ENCODE measurements around the gene SPAG4.
A peak's percentile ranks its signal among the peaks of the same experiment; 100 is the strongest.

Gene SPAG4

DNA sequence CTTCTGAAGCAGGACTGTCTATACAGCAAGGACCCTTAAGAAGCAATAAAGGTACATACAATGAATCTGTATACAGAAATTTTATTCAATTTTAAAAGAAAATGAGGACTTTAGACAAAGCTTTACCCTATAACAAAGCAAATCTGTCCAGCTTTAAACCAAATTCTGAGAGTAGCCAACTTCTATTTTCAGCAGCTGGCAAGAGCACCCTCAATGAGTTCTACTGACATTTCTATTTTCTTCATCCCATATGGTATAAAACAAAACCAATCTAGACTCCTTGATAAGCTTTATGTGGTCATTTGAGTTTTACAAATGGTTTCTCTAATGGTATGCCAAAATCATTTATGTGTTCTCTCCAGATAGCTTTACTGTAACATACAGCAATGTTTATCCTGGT lies 36.3 kb downstream of the SPAG4 start:
- Histone ChIP-seq H3K9ac (ENCODE audit: low read depth, low read length) (no peak overlapping the region), H3K27me3 (ENCODE audit: insufficient read depth, low read length) (no peaks in the 10 kb centered on the region), H3K27ac (ENCODE audit: low read length) (no peak overlapping the region), H3K4me1 (ENCODE audit: insufficient read depth, low read length) (no peaks in the 10 kb centered on the region), H3K4me3 (ENCODE audit: low read length) (no peak overlapping the region), H3K9me3 (ENCODE audit: insufficient read depth, low read depth, low read length) (no peaks in the 10 kb centered on the region), H3K36me3 (ENCODE audit: insufficient read depth, low read depth, low read length) (peaks cover 68% of the 10 kb centered on the region)

DNA sequence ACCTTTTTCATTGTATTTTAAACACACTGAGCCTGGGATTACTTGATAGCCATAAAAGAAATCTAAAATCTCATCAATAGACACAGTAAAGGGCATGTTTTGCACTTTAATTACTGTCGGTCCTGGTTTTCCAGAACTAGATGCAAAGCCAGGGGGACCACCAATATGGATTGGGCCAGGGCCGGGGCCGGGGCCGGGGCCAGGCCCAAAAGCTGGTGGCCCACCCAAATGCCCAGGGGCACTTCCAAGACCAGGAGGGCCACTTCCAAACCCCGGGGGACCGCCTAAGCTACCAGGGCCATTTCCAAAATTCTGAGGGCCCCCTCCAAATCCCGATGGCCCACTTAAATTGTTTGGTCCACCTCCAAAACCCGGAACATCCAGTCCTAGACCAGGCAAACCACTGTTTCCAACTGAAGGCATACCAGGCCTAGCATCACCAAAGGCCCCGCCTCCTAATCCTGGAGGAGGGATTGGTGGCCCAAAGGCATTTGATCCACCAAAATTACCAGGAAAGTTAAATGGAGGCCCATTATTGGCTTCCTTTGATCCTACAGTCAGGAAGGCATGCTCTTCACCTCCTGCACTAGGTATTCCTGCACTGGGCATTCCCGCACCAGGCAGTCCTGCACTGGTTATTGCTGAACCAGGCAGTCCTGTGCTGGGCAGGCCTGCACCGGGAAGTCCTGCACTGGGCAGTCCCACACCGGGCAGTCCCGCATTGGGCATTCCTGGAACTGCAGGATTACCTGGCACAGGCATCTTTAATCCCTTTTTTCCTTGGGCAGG lies 37.2 kb downstream of the SPAG4 start:
- Histone ChIP-seq H3K9ac (ENCODE audit: low read depth, low read length) (no peak overlapping the region), H3K9me3 (ENCODE audit: insufficient read depth, low read depth, low read length) (no peaks in the 10 kb centered on the region), H3K4me3 (ENCODE audit: low read length) (no peak overlapping the region), H3K36me3 (ENCODE audit: insufficient read depth, low read depth, low read length) (peaks cover 74% of the 10 kb centered on the region), H3K27me3 (ENCODE audit: insufficient read depth, low read length) (no peaks in the 10 kb centered on the region), H3K27ac (ENCODE audit: low read length) (no peak overlapping the region), H3K4me1 (ENCODE audit: insufficient read depth, low read length) (no peaks in the 10 kb centered on the region)

DNA sequence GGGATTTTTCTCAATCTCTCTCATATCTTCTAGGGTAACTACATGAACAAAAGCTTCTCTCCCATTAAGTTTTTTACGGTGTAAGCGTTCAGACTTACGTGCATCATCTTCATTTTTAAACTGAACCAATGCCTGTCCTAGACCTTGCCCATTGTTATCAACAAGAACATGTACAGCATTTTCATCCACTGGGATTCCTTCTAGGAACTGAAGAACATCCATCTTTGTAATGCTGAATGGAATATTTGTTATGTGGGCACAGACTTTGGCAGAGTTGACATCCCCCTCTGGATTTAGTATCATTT lies 37.8 kb downstream of the SPAG4 start:
- H3K4me3 ChIP-seq (ENCODE audit: low read length): no peak overlapping the region
- H3K4me1 ChIP-seq (ENCODE audit: insufficient read depth, low read length): no peaks in the 10 kb centered on the region
- no peaks in the 10 kb centered on the region for H3K27me3 ChIP-seq (ENCODE audit: insufficient read depth, low read length)
- H3K9me3 ChIP-seq (ENCODE audit: insufficient read depth, low read depth, low read length): no peaks in the 10 kb centered on the region
- no peak overlapping the region for H3K9ac ChIP-seq (ENCODE audit: low read depth, low read length)
- no peak overlapping the region for H3K27ac ChIP-seq (ENCODE audit: low read length)
- peaks cover 74% of the 10 kb centered on the region for H3K36me3 ChIP-seq (ENCODE audit: insufficient read depth, low read depth, low read length)

DNA sequence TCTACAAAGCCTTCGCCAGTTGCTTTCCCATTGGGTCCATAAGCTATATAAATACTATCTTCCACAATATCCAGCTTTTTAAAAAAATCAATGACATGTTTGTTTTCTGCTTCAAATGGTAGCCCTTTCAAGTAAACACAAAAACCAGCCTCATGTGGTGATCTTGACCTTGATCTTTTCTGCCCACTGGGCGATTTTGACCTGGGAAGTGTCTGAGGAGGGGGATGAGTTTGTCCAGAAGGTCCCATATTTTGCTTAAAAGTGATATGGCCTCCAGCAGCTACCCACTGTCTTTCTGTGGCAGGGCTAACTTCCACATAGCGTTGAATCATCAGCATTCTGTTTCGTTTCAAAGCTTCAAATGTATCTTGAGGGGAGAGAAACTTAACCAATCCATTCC lies 38.3 kb downstream of the SPAG4 start:
- Histone ChIP-seq H3K4me1 (ENCODE audit: insufficient read depth, low read length) (no peaks in the 10 kb centered on the region), H3K36me3 (ENCODE audit: insufficient read depth, low read depth, low read length) (peaks cover 74% of the 10 kb centered on the region), H3K9ac (ENCODE audit: low read depth, low read length) (no peak overlapping the region), H3K4me3 (ENCODE audit: low read length) (no peak overlapping the region), H3K27ac (ENCODE audit: low read length) (no peak overlapping the region), H3K9me3 (ENCODE audit: insufficient read depth, low read depth, low read length) (no peaks in the 10 kb centered on the region), H3K27me3 (ENCODE audit: insufficient read depth, low read length) (no peaks in the 10 kb centered on the region)

DNA sequence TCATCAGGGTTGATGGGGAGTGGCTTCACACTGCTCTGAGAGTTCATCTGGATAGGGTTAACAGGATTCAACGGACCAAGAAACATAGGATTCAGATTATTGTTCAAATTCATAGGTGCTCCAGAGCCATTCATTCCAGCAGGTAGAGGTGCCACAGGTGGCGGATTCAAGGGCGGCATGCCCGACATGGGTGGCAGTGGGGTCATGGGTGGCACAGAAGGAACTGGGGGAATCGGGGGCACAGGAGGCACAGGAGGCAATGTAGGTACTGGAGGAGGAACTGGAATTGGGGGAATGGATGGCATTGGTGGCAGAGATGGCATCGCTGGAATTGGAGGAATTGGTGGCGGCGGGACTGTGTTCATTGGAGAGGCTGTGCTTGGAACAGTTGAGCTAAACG lies 38.8 kb downstream of the SPAG4 start:
- Histone ChIP-seq H3K4me3 (ENCODE audit: low read length) (no peak overlapping the region), H3K9ac (ENCODE audit: low read depth, low read length) (no peak overlapping the region), H3K36me3 (ENCODE audit: insufficient read depth, low read depth, low read length) (peaks cover 74% of the 10 kb centered on the region), H3K4me1 (ENCODE audit: insufficient read depth, low read length) (no peaks in the 10 kb centered on the region), H3K27me3 (ENCODE audit: insufficient read depth, low read length) (no peaks in the 10 kb centered on the region), H3K27ac (ENCODE audit: low read length) (no peak overlapping the region), H3K9me3 (ENCODE audit: insufficient read depth, low read depth, low read length) (no peaks in the 10 kb centered on the region)

DNA sequence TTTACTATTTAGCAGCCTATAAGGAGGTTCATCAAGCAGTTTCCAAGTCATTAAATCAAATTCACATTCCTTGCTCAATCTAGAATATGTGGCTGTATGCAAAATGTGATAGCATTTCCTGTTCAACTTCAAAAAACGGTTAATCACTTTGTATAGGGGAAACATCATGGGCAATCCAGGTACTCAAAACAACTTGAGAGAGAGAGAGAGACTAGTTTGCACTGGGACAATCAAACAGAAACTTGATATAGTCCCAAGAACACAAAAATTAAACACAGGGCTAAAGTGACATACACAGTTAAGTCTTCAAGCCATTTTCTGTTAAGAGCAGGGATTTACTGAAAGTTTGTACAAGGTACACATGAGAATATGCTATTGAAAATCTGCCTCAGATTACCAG lies 41.6 kb downstream of the SPAG4 start:
- Histone ChIP-seq H3K27me3 (ENCODE audit: insufficient read depth, low read length) (no peaks in the 10 kb centered on the region), H3K9me3 (ENCODE audit: insufficient read depth, low read depth, low read length) (no peaks in the 10 kb centered on the region), H3K36me3 (ENCODE audit: insufficient read depth, low read depth, low read length) (peaks cover 50% of the 10 kb centered on the region), H3K9ac (ENCODE audit: low read depth, low read length) (no peak overlapping the region), H3K4me1 (ENCODE audit: insufficient read depth, low read length) (peaks cover 14% of the 10 kb centered on the region; the same call in 1 of the 2 replicates), H3K4me3 (ENCODE audit: low read length) (no peak overlapping the region), H3K27ac (ENCODE audit: low read length) (no peak overlapping the region)

DNA sequence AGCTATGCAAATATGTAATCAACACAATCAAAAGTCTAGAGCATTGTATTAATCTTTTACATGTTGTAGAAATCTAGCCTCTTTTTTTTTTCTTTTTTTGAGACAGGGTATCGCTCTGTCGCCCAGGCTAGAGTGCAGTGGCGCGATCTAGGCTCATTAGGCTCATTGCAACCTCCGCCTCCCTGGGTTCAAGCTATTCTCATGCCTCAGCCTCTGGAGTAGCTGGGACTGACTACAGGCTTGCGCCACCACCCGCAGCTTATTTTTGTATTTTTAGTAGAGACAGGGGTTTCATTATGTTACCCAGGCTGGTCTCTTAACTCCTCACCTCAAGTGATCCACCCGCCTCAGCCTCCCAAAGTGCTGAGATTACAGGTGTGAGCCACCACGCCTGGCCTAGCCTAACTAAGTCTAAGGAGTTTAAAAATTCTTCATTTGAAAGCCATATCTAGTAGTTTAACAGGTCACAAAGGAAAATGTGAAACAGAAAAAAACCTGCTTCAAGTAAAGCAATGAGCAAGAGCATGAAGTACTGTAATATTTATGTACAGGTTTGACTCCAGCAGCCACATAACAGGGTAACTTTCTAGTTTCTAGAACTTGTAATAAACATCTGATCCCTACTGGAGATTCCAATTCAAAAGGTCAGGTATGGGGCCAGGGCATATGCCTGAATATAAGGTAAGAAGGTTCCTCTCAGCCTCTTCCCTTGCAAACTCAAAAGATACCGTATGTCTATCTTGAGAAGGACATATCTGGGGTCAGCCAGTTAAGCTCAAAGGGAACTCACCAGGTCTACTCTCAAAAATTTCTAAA lies 44.7 kb downstream of the SPAG4 start:
- Histone ChIP-seq H3K9ac (ENCODE audit: low read depth, low read length) (0 out of 2 replicates have a peak overlapping the region, but pooled peaks have one; percentile 23), H3K4me1 (ENCODE audit: insufficient read depth, low read length) (peaks cover 18% of the 10 kb centered on the region; the same call in 1 of the 2 replicates), H3K4me3 (ENCODE audit: low read length) (peak overlapping the region; percentile 99; the same call in 1 of the 2 replicates), H3K27ac (ENCODE audit: low read length) (no peak overlapping the region), H3K9me3 (ENCODE audit: insufficient read depth, low read depth, low read length) (no peaks in the 10 kb centered on the region), H3K27me3 (ENCODE audit: insufficient read depth, low read length) (no peaks in the 10 kb centered on the region), H3K36me3 (ENCODE audit: insufficient read depth, low read depth, low read length) (peaks cover 19% of the 10 kb centered on the region)

DNA sequence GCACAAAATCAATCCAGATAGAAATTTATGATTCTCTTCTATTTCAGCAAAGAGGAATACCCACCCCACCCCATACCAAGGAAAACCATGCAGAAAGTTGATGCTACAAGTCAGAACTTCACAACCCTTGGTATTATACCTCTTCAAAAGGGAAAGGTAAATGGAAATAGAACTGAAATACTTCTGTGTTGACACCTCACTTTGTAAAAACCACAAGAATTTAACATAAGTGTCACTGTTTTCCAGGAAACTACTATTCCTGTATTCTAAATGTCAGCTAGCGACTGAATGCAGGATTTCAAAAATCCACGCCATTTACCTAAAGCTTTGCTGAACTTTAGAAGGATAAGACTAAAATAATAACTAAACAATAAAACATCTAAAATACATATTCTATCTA lies 45.4 kb downstream of the SPAG4 start:
- no peaks in the 10 kb centered on the region for H3K9me3 ChIP-seq (ENCODE audit: insufficient read depth, low read depth, low read length)
- H3K36me3 ChIP-seq (ENCODE audit: insufficient read depth, low read depth, low read length): peaks cover 13% of the 10 kb centered on the region; the same call in 1 of the 2 replicates
- H3K27me3 ChIP-seq (ENCODE audit: insufficient read depth, low read length): no peaks in the 10 kb centered on the region
- peak overlapping the region; percentile 99 for H3K4me3 ChIP-seq (ENCODE audit: low read length)
- H3K4me1 ChIP-seq (ENCODE audit: insufficient read depth, low read length): peaks cover 18% of the 10 kb centered on the region; the same call in 1 of the 2 replicates
- H3K27ac ChIP-seq (ENCODE audit: low read length): no peak overlapping the region
- peak overlapping the region; percentile 23 for H3K9ac ChIP-seq (ENCODE audit: low read depth, low read length)

DNA sequence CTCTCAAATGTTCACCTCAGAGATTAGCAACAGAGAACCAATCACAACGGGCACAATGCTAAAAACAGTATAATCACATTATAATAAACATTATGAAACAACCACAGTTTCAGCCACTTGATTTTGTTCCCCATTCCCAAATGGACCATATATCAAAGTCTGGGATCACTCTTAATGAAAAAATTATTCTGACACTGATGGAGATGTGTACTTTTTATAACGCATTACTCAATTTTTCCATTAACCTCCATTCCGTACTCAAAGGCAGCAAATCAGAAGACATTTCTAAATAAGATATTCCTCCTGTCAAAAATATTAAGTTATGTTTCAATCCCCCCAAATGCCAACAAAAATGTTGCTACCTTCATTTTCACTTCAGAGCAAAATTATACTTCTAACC lies 46.3 kb downstream of the SPAG4 start:
- H3K27me3 ChIP-seq (ENCODE audit: insufficient read depth, low read length): no peaks in the 10 kb centered on the region
- peaks cover 7% of the 10 kb centered on the region; the same call in 1 of the 2 replicates for H3K36me3 ChIP-seq (ENCODE audit: insufficient read depth, low read depth, low read length)
- peaks cover 18% of the 10 kb centered on the region; the same call in 1 of the 2 replicates for H3K4me1 ChIP-seq (ENCODE audit: insufficient read depth, low read length)
- H3K9ac ChIP-seq (ENCODE audit: low read depth, low read length): peak overlapping the region; percentile 23; the same call in 1 of the 2 replicates
- no peak overlapping the region for H3K27ac ChIP-seq (ENCODE audit: low read length)
- peak overlapping the region; percentile 99 for H3K4me3 ChIP-seq (ENCODE audit: low read length)
- no peaks in the 10 kb centered on the region for H3K9me3 ChIP-seq (ENCODE audit: insufficient read depth, low read depth, low read length)

DNA sequence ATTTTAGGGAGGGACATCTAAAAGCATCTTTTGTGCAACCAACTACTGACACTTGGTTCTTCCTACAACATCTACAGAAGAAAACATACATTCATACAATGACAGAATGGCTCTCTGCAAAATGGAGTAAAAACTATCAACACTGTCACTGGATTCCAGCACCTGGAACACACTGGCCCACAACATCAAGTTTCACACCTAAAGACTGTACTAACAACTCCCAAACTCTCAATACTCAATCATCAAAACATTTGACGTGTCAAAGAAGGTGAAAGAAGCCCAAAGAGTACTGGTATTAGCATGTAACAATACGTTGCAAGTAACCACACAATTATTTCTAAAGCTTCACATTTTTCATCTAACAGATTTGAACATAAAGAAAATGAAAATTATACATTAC lies 46.9 kb downstream of the SPAG4 start:
- H3K4me1 ChIP-seq (ENCODE audit: insufficient read depth, low read length): peaks cover 18% of the 10 kb centered on the region; the same call in 1 of the 2 replicates
- no peaks in the 10 kb centered on the region for H3K27me3 ChIP-seq (ENCODE audit: insufficient read depth, low read length)
- H3K27ac ChIP-seq (ENCODE audit: low read length): no peak overlapping the region
- H3K9ac ChIP-seq (ENCODE audit: low read depth, low read length): peak overlapping the region; percentile 99; the same call in 1 of the 2 replicates
- H3K9me3 ChIP-seq (ENCODE audit: insufficient read depth, low read depth, low read length): no peaks in the 10 kb centered on the region
- peaks cover under 1% of the 10 kb centered on the region; the same call in 1 of the 2 replicates for H3K36me3 ChIP-seq (ENCODE audit: insufficient read depth, low read depth, low read length)
- peak overlapping the region; percentile 99 for H3K4me3 ChIP-seq (ENCODE audit: low read length)

DNA sequence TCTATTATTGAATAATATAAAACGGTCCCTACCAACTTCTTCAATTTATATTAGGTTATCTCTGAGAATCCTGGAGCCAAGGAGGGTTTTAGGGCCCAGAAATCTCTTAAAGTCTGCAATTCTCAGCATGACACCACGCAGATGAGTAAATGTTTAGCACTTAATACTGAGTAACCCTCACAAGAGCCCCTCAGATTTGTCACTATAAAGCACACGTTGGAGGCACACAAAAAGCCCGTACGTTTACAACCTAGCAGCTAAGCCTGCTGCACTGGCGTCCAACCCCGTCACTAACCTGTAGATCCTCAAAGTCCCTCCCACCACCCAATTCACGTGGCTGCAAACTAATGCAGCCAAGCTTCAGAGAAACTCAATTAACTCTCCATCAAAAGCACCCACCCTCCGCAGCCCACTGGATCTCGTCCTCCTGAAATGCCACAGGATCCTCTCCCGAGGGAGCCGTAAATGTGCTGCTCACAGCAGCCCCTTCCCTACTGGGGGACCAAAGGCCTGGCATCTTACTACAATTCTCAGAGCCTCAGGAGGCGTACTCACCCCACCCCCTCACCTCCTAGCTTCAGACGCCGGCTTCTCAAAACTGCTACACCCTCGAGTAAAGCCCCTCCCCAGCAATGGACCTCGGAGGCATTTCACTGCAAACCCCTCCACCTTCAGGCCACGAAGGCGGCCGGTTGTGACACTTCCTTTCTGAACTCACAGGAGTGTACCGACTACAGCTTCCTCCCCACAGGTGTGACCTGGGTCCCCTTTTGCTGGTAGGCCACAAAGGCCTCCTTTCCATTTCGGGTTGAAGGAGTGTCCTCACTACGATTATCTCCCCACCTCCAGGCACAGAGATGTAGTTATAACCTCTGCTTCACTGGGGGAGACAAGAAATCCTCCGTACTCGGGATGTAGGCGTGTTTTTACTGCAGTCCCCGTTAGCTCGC lies 48.2 kb downstream of the SPAG4 start:
- no peaks in the 10 kb centered on the region for H3K27me3 ChIP-seq (ENCODE audit: insufficient read depth, low read length)
- peaks cover 18% of the 10 kb centered on the region; the same call in 1 of the 2 replicates for H3K4me1 ChIP-seq (ENCODE audit: insufficient read depth, low read length)
- peak overlapping the region; percentile 96 for H3K27ac ChIP-seq (ENCODE audit: low read length)
- H3K9me3 ChIP-seq (ENCODE audit: insufficient read depth, low read depth, low read length): no peaks in the 10 kb centered on the region
- peak overlapping the region; percentile 99 for H3K9ac ChIP-seq (ENCODE audit: low read depth, low read length)
- peak overlapping the region; percentile 99 for H3K4me3 ChIP-seq (ENCODE audit: low read length)
- H3K36me3 ChIP-seq (ENCODE audit: insufficient read depth, low read depth, low read length): peaks cover 2% of the 10 kb centered on the region; the same call in 1 of the 2 replicates
